Stimulated activated naive B cell treated with anti-CD40 and anti-IgM and Interleukin-4, amounts not matched to agents 10 μg/mL and 1 μg/mL and 100 μg/mL, for 72 hours (primary cell): ENCODE measurements around the gene DYRK4.
"Not testable (repeated sequence)": the region's sequence is repeated elsewhere in the genome, so short reads cannot be mapped to it uniquely, and the experiment has no call there.

Experiments
- ATAC-seq, 2 donors: fragments of 150-1000 bp; cut with Tn5 transposase; replicated peaks; 2 replicates each; pipeline ENCODE4 v1.10.0; 2021; ENCODE audit warnings: moderate library complexity in 1 of 2
- DNase-seq: peaks from one replicate; pipeline ENCODE4 v3.0.0; 2021
- H3K27ac Mint-ChIP-seq: one replicate; pipeline ENCODE4 v1.8.0; 2022; ENCODE audit warnings: mild to moderate bottlenecking, mixed read lengths
- H3K27me3 Mint-ChIP-seq, 2 donors: one replicate each; pipeline ENCODE4 v1.8.0; 2022; ENCODE audit warnings: mixed read lengths in 2 of 2
- H3K36me3 Mint-ChIP-seq, 2 donors: one replicate each; pipeline ENCODE4 v1.8.0; 2022; ENCODE audit warnings: mixed read lengths in 2 of 2, mild to moderate bottlenecking in 1 of 2
- H3K4me1 Mint-ChIP-seq, 2 donors: one replicate each; pipeline ENCODE4 v1.8.0; 2022; ENCODE audit warnings: mixed read lengths in 2 of 2, mild to moderate bottlenecking in 1 of 2
- H3K4me3 Mint-ChIP-seq, 2 donors: one replicate each; pipeline ENCODE4 v1.8.0; 2022; ENCODE audit warnings: mild to moderate bottlenecking in 2 of 2, mixed read lengths in 2 of 2, moderate library complexity in 1 of 2
- H3K9me3 Mint-ChIP-seq, 2 donors: one replicate each; pipeline ENCODE4 v1.8.0; 2022; ENCODE audit warnings: mixed read lengths in 2 of 2, mild to moderate bottlenecking in 1 of 2

DYRK4 gene

DNA sequence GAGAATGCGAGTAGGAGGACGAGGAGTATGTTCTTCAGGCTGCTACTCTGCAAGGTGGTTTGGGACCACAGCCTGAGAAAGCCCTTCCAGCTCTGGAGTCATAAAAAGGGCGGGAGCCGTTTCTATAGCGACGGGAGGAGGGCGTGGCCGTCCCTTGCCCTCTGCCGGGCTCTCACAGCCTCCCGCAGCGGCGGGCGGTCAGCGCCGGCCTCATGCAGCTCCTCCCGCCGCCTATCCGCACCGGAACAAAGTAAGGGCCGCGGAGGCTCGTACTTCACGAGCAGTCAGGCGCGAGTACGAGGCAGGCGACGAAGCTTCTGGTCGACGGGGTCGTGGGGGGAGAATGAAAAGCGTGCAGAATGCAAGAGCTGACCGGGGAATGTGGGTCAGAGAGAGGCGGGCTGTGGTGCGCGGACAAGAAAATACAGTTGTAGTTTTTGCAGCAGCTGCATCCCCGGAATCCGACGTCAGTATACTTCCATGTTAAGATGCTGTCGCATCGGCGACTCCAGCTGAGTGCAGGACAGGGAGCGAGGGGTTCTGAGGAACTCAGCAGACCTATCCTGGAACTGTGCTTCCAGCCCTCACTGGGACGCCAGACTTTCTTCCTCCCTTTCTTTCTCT, at the start of gene DYRK4:
Gene DYRK4, plus strand, starts transcription at position 175 of the 624 bp plus-strand sequence. Its CDS starts 38 bp downstream, at position 213.
- DNase-seq (no peak), ATAC-seq (peak; percentile 26 to 32)
- peaks cover 5 to 11% of the 10 kb centered on the region in 2 donors for H3K36me3 Mint-ChIP-seq
- H3K27ac Mint-ChIP-seq = peak within 1 kb of the TSS; percentile 21
- peaks cover 30 to 48% of the 10 kb centered on the region in 2 donors for H3K4me1 Mint-ChIP-seq
- peaks cover 0 to 3% of the 10 kb centered on the region in 2 donors for H3K9me3 Mint-ChIP-seq
- H3K4me3 Mint-ChIP-seq = peak within 1 kb of the TSS; percentile 69 to 70
- no peaks in the 10 kb centered on the region for H3K27me3 Mint-ChIP-seq

GRCh38 chr12:4518106-4518728, 43.8 kb upstream of the DYRK4 start:
- Mint-ChIP-seq H3K36me3 (peaks cover 30 to 47% of the 10 kb centered on the region in 2 donors), H3K9me3 (no peaks in the 10 kb centered on the region), H3K4me1 (peaks cover 1 to 5% of the 10 kb centered on the region in 2 donors), H3K27me3 (no peaks in the 10 kb centered on the region), H3K4me3 (no peak overlapping the region), H3K27ac (peak overlapping the region; percentile 5)
- ATAC-seq (no peak), DNase-seq (no peak)

- not testable (repeated sequence) for H3K27ac Mint-ChIP-seq, H3K27me3 Mint-ChIP-seq, H3K4me3 Mint-ChIP-seq, ATAC-seq, H3K4me1 Mint-ChIP-seq, H3K9me3 Mint-ChIP-seq, DNase-seq
- peaks cover 32 to 50% of the 10 kb centered on the region in 2 donors for H3K36me3 Mint-ChIP-seq
Measured at GRCh38 chr12:4523443-4523842, 38.6 kb upstream of the DYRK4 start.

DNA sequence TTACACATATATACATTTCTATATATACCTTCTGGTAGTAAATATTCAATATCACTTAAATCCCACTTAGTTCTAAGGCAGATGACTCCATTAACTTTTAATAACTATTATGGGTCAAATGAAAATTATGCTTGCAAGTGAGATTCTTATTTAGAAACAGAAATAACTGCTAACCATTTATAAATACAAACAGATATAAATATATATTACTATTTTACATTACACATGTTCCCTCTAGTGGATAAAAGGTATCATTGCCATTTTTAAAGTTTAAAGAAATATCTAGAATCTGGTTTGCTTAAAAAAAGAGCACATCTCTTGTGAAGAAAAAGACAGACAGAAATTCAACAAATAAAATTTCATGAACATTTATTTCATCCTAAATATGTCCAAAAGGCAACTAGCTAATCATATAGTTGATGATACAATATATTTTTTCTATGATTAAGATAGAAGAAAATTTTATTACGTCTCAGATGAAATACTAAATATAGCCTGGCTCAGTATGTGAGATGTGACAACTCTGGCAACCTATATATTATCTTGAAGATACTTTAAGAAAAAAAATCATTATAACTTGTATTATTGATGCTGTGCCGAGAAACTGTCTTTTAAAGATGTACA, 35.0 kb upstream of the DYRK4 start:
- H3K36me3 Mint-ChIP-seq = peaks cover 22 to 32% of the 10 kb centered on the region in 2 donors
- H3K4me3 Mint-ChIP-seq = no peak overlapping the region
- peaks cover 0 to 6% of the 10 kb centered on the region in 2 donors for H3K4me1 Mint-ChIP-seq
- no peak for DNase-seq
- no peaks in the 10 kb centered on the region for H3K9me3 Mint-ChIP-seq
- no peaks in the 10 kb centered on the region for H3K27me3 Mint-ChIP-seq
- ATAC-seq = no peak
- no peak overlapping the region for H3K27ac Mint-ChIP-seq

DNA sequence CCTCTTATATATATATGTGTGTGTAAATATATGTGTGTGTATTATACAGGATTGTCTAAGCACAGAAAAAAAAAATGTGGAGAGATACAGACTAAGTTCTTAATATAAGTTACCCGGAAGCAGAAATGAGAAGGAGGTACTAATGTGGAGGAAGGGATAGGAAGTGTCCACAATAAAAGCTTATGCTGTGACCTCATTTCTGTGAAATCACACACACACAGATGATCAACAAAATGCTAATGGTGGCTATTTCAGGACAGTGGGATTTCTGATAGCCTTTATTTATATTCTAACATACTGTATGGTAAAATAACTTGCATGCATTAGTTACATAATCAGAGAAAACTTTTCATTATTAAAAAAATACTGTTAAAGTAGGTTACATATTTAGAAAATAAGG, 31.8 kb upstream of the DYRK4 start:
- Mint-ChIP-seq H3K4me1 (peaks cover 0 to 6% of the 10 kb centered on the region in 2 donors), H3K36me3 (peaks cover 11 to 13% of the 10 kb centered on the region in 2 donors), H3K27me3 (no peaks in the 10 kb centered on the region), H3K4me3 (no peak overlapping the region), H3K9me3 (no peaks in the 10 kb centered on the region), H3K27ac (peak overlapping the region; percentile 37)
- DNase-seq = no peak
- ATAC-seq = no peak

DNA sequence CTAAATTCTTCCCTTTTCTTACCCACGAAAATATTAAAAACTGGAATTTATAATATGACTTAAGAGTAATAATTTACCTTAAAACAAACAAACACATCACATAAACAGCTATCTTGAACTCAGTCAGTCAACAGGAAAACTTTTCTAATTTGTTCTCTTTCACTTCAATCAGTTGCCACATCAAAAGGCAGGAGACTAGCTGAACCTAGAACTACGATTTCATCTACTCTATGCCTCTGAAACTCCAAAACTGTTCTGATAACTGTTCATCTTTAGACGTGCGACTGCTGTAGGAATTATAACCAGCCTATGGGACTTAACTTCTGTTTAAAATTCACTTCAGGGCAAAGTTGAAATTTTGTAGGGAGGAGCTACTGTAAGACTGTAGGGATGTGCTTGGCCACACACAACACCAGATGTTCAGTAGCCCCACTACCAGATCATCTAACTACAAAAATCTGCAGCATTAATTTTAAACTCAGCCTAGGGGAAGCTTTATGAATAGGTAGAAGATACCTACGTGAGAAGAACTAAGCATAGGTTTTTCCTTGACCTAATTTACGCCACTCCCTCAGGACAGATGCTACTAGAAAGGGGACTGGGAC, 30.9 kb upstream of the DYRK4 start:
- H3K27me3 Mint-ChIP-seq = no peaks in the 10 kb centered on the region
- ATAC-seq (no peak), DNase-seq (no peak)
- no peak overlapping the region for H3K27ac Mint-ChIP-seq
- H3K4me1 Mint-ChIP-seq = peaks cover 0 to 6% of the 10 kb centered on the region in 2 donors
- no peak overlapping the region for H3K4me3 Mint-ChIP-seq
- H3K36me3 Mint-ChIP-seq = peaks cover 8 to 10% of the 10 kb centered on the region in 2 donors
- H3K9me3 Mint-ChIP-seq = no peaks in the 10 kb centered on the region

DNA sequence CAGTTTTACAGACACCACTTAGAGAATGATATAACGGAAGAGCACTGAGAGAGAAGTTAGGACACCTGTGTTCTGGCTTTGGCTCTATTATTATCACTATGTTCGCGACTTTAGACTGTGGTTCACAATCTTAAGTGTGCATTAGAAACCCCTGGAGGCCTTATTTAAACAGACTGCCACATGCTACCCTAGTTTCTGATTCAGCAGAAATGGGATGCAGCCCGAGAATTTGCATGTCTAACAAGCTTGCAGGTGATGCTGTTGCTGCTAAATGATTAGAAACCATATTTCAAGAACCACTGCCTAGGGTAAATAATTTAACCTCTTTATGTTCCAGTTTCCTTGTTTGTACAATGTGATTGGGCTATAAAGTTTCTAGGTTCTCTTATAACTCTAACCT, 26.9 kb upstream of the DYRK4 start:
- Mint-ChIP-seq H3K27me3 (no peaks in the 10 kb centered on the region), H3K27ac (no peak overlapping the region), H3K9me3 (no peaks in the 10 kb centered on the region), H3K4me1 (peaks cover 13 to 27% of the 10 kb centered on the region in 2 donors), H3K4me3 (no peak overlapping the region), H3K36me3 (peaks cover 1 to 4% of the 10 kb centered on the region in 2 donors)
- no peak for ATAC-seq
- DNase-seq = no peak

DNA sequence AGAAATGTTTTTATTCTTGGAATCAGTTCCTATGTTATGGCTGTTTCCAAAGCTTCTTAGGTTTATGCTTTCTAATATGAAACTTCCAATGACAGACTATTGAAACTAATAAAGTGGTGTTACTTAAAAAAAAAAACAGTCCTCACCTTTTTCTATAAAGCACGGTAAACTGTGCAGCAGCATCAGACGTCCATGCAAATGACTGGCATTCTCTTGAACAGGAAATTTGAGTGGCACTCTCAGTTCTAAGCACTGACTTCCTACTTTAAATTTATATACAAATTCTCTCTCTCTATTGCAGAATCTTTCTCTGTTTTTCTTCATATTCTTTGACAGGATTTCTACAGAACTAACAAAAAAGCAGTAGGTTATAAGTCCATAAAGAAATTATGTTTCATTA, 26.1 kb upstream of the DYRK4 start:
- no peak overlapping the region for H3K27ac Mint-ChIP-seq
- DNase-seq (no peak), ATAC-seq (no peak)
- H3K27me3 Mint-ChIP-seq = no peaks in the 10 kb centered on the region
- peaks cover 13 to 25% of the 10 kb centered on the region in 2 donors for H3K4me1 Mint-ChIP-seq
- peaks cover 0 to 1% of the 10 kb centered on the region in 2 donors for H3K36me3 Mint-ChIP-seq
- no peaks in the 10 kb centered on the region for H3K9me3 Mint-ChIP-seq
- no peak overlapping the region for H3K4me3 Mint-ChIP-seq

- ATAC-seq = peak; percentile 99
- Mint-ChIP-seq H3K4me3 (peak within 1 kb of the TSS; percentile 89 to 98), H3K36me3 (peaks cover 1 to 4% of the 10 kb centered on the region in 2 donors), H3K9me3 (no peaks in the 10 kb centered on the region), H3K4me1 (peaks cover 13 to 25% of the 10 kb centered on the region in 2 donors), H3K27me3 (no peaks in the 10 kb centered on the region), H3K27ac (peak within 1 kb of the TSS; percentile 99)
- DNase-seq = peak; percentile 92
Measured at GRCh38 chr12:4538207-4539160, 23.5 kb upstream of the DYRK4 start, which contains the start of gene RAD51AP1. TSS of gene RAD51AP1 (plus strand) at chr12:4538890. CDS start at chr12:4538940, 50 bp downstream.

DNA sequence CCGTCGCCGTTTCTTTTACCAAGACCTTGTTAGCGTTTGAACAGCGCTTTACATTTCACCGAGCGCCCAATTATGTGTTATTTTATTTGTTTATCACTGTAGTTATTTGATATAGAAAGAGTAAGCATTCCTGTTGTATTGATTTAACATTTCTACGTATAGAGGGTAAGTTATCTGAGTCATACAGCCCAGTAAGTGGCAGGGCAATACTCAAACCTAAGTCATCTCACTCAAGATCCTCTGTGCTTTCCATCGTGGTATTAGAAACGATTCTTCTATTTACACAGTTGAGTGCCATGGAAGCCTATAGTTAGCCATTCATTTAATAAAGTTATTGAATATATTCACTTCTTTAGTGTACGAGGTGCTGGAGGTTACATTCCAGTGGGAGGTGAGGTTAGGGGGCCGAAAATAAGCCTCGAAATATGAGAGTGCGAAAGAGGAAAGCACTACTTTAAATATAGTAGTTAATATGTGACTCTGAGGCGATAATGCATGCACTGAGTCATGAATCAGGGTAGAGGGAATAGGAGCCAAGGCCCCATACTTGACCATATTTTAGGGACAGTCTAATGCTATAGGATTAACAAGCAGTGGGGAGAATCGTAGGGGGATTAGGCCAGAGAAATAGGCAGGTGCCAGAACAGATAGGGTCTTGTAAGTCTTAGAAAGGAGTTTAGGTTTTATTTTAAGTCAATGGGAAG, 22.7 kb upstream of the DYRK4 start:
- Mint-ChIP-seq H3K4me3 (peak overlapping the region; percentile 89 to 98), H3K9me3 (no peaks in the 10 kb centered on the region), H3K27me3 (no peaks in the 10 kb centered on the region), H3K27ac (peak overlapping the region; percentile 99), H3K36me3 (peaks cover 1 to 7% of the 10 kb centered on the region in 2 donors), H3K4me1 (peaks cover 13 to 25% of the 10 kb centered on the region in 2 donors)
- ATAC-seq (no peak), DNase-seq (no peak)

GRCh38 chr12:4540170-4540569, 21.8 kb upstream of the DYRK4 start:
- Mint-ChIP-seq H3K27ac (no peak overlapping the region), H3K9me3 (no peaks in the 10 kb centered on the region), H3K27me3 (no peaks in the 10 kb centered on the region), H3K4me1 (peaks cover 15 to 30% of the 10 kb centered on the region in 2 donors), H3K36me3 (peaks cover 7 to 15% of the 10 kb centered on the region in 2 donors), H3K4me3 (peak overlapping the region; percentile 89 to 98)
- ATAC-seq (no peak), DNase-seq (no peak)

DNA sequence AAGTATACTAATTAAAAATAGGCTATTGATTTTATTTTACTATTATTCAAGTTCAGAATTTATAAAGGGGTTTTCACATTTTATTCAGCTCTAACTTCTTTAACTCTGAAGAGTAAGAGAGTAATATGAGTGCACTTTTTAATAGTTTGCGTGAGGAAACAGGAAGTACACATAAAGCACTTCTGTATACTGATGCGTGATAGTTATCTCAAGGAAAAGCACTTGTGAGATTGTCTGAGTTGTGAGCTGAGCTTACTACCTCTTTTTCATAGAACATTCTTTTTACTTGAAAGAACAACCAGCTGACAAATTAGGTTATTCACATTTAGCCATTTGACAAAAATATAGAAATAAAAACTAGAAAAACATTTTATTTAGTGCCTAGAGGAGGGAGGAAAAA, 21.4 kb upstream of the DYRK4 start:
- Mint-ChIP-seq H3K36me3 (peaks cover 7 to 17% of the 10 kb centered on the region in 2 donors), H3K4me1 (peaks cover 16 to 32% of the 10 kb centered on the region in 2 donors), H3K27me3 (no peaks in the 10 kb centered on the region), H3K4me3 (no peak overlapping the region), H3K9me3 (no peaks in the 10 kb centered on the region), H3K27ac (no peak overlapping the region)
- ATAC-seq (no peak), DNase-seq (no peak)

- no peaks in the 10 kb centered on the region for H3K27me3 Mint-ChIP-seq
- DNase-seq = no peak
- peaks cover 3 to 6% of the 10 kb centered on the region in 2 donors for H3K4me1 Mint-ChIP-seq
- no peak overlapping the region for H3K4me3 Mint-ChIP-seq
- H3K27ac Mint-ChIP-seq = no peak overlapping the region
- H3K9me3 Mint-ChIP-seq = no peaks in the 10 kb centered on the region
- H3K36me3 Mint-ChIP-seq = peaks cover 20 to 42% of the 10 kb centered on the region in 2 donors
- ATAC-seq = no peak
Measured at GRCh38 chr12:4545195-4545594, 16.8 kb upstream of the DYRK4 start.
